Endodermal cell (in vitro differentiated cells): ENCODE data around the gene TNFRSF1B. TPM values are rescaled to one million over a fixed set of nuclear protein-coding genes. Genes with fewer than 3 reads are reported as not detected.
A peak's percentile ranks its signal among the peaks of the same experiment; 100 is the strongest.

ENCODE experiments used
- DNase-seq: peaks from one replicate; pipeline ENCODE4 v3.0.0-alpha.2; 2017
- H3K27ac ChIP-seq: 2 replicates; pipeline ENCODE4 v1.5.1; 2013; ENCODE audit warnings: mild to moderate bottlenecking, low read depth, low read length, moderate library complexity
- H3K27me3 ChIP-seq: 2 replicates; pipeline ENCODE4 v1.6.1; 2013; ENCODE audit warnings: mild to moderate bottlenecking, low read length, moderate library complexity; ENCODE audit not compliant: insufficient read depth, control insufficient read depth, poor library complexity, severe bottlenecking
- H3K36me3 ChIP-seq: 2 replicates; pipeline ENCODE4 v1.7.0; 2013; ENCODE audit warnings: mild to moderate bottlenecking, low read length, moderate library complexity; ENCODE audit not compliant: control insufficient read depth, insufficient read depth
- H3K4me1 ChIP-seq: one replicate; pipeline ENCODE4 v1.7.0; 2013; ENCODE audit warnings: low read length; ENCODE audit not compliant: control insufficient read depth, insufficient read depth
- H3K4me3 ChIP-seq: 2 replicates; pipeline ENCODE4 v1.5.1; 2013; ENCODE audit warnings: mild to moderate bottlenecking, low read length, moderate library complexity
- H3K9ac ChIP-seq: 2 replicates; pipeline ENCODE4 v1.6.1; 2013; ENCODE audit warnings: mild to moderate bottlenecking, low read length, moderate library complexity; ENCODE audit not compliant: poor library complexity, severe bottlenecking; ENCODE audit errors: extremely low read depth
- H3K9me3 ChIP-seq: 2 replicates; pipeline ENCODE4 v1.6.1; 2013; ENCODE audit warnings: mild to moderate bottlenecking, low read length, moderate library complexity; ENCODE audit not compliant: control insufficient read depth
- H3K27ac Mint-ChIP-seq: 2 replicates; pipeline ENCODE4 v1.8.0; 2020; ENCODE audit warnings: mixed read lengths
- H3K27me3 Mint-ChIP-seq: 2 replicates; pipeline ENCODE4 v1.8.0; 2021; ENCODE audit warnings: mild to moderate bottlenecking, mixed read lengths; ENCODE audit not compliant: insufficient read depth
- H3K36me3 Mint-ChIP-seq: 2 replicates; pipeline ENCODE4 v1.8.0; 2020; ENCODE audit warnings: low read depth, mixed read lengths
- H3K4me1 Mint-ChIP-seq: 2 replicates; pipeline ENCODE4 v1.8.0; 2020; ENCODE audit warnings: mixed read lengths
- H3K4me3 Mint-ChIP-seq: 2 replicates; pipeline ENCODE4 v1.8.0; 2020; ENCODE audit warnings: mild to moderate bottlenecking, moderate library complexity, mixed read lengths
- H3K9me3 Mint-ChIP-seq: 2 replicates; pipeline ENCODE4 v1.8.0; 2020; ENCODE audit warnings: mild to moderate bottlenecking, mixed read lengths
- CTCF ChIP-seq: fragments of 200-600 bp; sonication (generic); conservative IDR thresholded peaks from 2 replicates; pipeline ENCODE4 v1.5.0; 2021; ENCODE audit warnings: antibody characterized with exemption, mild to moderate bottlenecking
- WGBS, 2 experiments: methylation state at CpG; one replicate each; pipeline versions ENCODE4 v1.1.5 to v1.1.7; 2013; ENCODE audit warnings: missing lambda C conversion rate in 2 of 2, mixed read lengths in 1 of 2; ENCODE audit not compliant: insufficient coverage in 1 of 2, insufficient read length in 1 of 2; 5-methylcytosine and 5-hydroxymethylcytosine counted together
- total RNA-seq, 2 donors: library from RNA; stranded (reverse); fragmentation: NEBNext Ultra II Directional in 1 of 2; extraction: Animal tissue kit (Norgen Biotek cat#: 25700) in 1 of 2; gene quantifications; 2 replicates in 1 of 2; 3 replicates in 1 of 2; pipeline ENCODE4 v1.2.1, GENCODE V29; 2021

TNFRSF1B gene
- total RNA-seq, 2 donors from 2014 or later: 0.24 to 0.40 TPM

GRCh38 chr1:12206792-12207424, 40.1 kb downstream of the TNFRSF1B start:
- no peak overlapping the region for H3K4me3 ChIP-seq
- Mint-ChIP-seq H3K4me1 (peaks cover 4% of the 10 kb centered on the region), H3K4me3 (no peak overlapping the region), H3K9me3 (no peaks in the 10 kb centered on the region), H3K27me3 (no peaks in the 10 kb centered on the region), H3K27ac (no peak overlapping the region), H3K36me3 (no peaks in the 10 kb centered on the region)
- H3K27me3 ChIP-seq: no peaks in the 10 kb centered on the region
- no peak overlapping the region for H3K9ac ChIP-seq
- TF ChIP-seq CTCF: no peak
- no peak for DNase-seq
- no peaks in the 10 kb centered on the region for H3K9me3 ChIP-seq
- no peaks in the 10 kb centered on the region for H3K4me1 ChIP-seq
- H3K36me3 ChIP-seq: no peaks in the 10 kb centered on the region
- no peak overlapping the region for H3K27ac ChIP-seq
- 90 to 94% methylated on average over 11 to 17 of the region's 17 CpGs for WGBS, 2 experiments

DNA sequence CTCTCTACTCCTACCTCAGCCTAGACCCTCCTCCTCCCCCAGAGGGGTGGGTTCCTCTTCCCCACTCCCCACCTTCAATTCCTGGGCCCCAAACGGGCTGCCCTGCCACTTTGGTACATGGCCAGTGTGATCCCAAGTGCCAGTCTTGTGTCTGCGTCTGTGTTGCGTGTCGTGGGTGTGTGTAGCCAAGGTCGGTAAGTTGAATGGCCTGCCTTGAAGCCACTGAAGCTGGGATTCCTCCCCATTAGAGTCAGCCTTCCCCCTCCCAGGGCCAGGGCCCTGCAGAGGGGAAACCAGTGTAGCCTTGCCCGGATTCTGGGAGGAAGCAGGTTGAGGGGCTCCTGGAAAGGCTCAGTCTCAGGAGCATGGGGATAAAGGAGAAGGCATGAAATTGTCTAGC, 41.5 kb downstream of the TNFRSF1B start:
- no peak overlapping the region for H3K27ac Mint-ChIP-seq
- WGBS, 2 experiments: 84% methylated on average over 6 of the region's 6 CpGs; no CpG with 5 or more reads in 1 of the 2 experiments

DNA sequence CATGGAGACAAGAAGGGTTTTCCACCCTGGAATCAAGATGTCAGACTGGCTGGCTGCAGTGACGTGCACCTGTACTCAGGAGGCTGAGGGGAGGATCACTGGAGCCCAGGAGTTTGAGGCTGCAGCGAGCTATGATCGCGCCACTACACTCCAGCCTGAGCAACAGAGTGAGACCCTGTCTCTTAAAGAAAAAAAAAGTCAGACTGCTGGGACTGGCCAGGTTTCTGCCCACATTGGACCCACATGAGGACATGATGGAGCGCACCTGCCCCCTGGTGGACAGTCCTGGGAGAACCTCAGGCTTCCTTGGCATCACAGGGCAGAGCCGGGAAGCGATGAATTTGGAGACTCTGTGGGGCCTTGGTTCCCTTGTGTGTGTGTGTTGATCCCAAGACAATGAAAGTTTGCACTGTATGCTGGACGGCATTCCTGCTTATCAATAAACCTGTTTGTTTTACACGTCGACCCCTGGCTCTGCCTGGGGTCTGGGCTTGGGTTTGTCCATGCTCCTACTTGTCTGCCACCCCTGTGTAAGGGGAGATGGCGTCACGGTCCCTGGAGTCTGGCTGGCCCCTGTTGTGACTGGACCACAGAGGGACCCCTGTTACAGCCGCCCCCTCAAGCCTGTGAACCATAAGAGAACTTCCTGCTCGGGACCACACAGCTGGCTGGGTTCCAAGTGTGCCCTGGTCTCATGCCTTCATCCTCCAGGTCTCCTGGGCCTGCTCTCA, 42.1 kb downstream of the TNFRSF1B start:
- Histone ChIP-seq H3K36me3 (no peaks in the 10 kb centered on the region), H3K27me3 (no peaks in the 10 kb centered on the region), H3K9ac (no peak overlapping the region), H3K9me3 (no peaks in the 10 kb centered on the region), H3K27ac (no peak overlapping the region), H3K4me3 (no peak overlapping the region), H3K4me1 (no peaks in the 10 kb centered on the region)
- peak; percentile 97 for TF ChIP-seq CTCF
- H3K27me3 Mint-ChIP-seq: peaks cover 2% of the 10 kb centered on the region
- DNase-seq: peak; percentile 98
- 38 to 46% methylated on average over 12 to 14 of the region's 14 CpGs for WGBS, 2 experiments
- H3K4me1 Mint-ChIP-seq: no peaks in the 10 kb centered on the region
- H3K4me3 Mint-ChIP-seq: no peak overlapping the region
- H3K36me3 Mint-ChIP-seq: no peaks in the 10 kb centered on the region
- no peak overlapping the region for H3K27ac Mint-ChIP-seq
- H3K9me3 Mint-ChIP-seq: no peaks in the 10 kb centered on the region

More for the DNA sequence above, 41.5 kb downstream of the TNFRSF1B start:
- no peak overlapping the region for H3K9ac ChIP-seq
- no peak overlapping the region for H3K4me3 Mint-ChIP-seq
- H3K27ac ChIP-seq: no peak overlapping the region
- no peaks in the 10 kb centered on the region for H3K4me1 ChIP-seq
- no peaks in the 10 kb centered on the region for H3K4me1 Mint-ChIP-seq
- no peak for DNase-seq
- peaks cover 2% of the 10 kb centered on the region for H3K27me3 Mint-ChIP-seq
- TF ChIP-seq CTCF: no peak
- no peaks in the 10 kb centered on the region for H3K36me3 ChIP-seq
- H3K27me3 ChIP-seq: no peaks in the 10 kb centered on the region
- H3K9me3 Mint-ChIP-seq: no peaks in the 10 kb centered on the region
- no peaks in the 10 kb centered on the region for H3K9me3 ChIP-seq
- no peak overlapping the region for H3K4me3 ChIP-seq
- no peaks in the 10 kb centered on the region for H3K36me3 Mint-ChIP-seq
